D721Med (cell line): Measurements from ENCODE around the gene TTLL12.

Source experiments
- DNase-seq: peaks from one replicate; pipeline ENCODE4 v3.0.0; 2011; ENCODE audit warnings: low spot score; ENCODE audit not compliant: insufficient read length
- FAIRE-seq: peaks from 2 replicates; lab custom pipeline; 2011; peaks lifted over from hg19 to GRCh38; lab: Jason Lieb, UNC
- TF ChIP-seq, protein P1 (sequence below): IDR thresholded peaks from 2 replicates; pipeline ENCODE4 v1.5.1; 2012; ENCODE audit warnings: mild to moderate bottlenecking, control low read depth; ENCODE audit not compliant: insufficient read depth; ENCODE audit errors: missing control alignments

The TTLL12 gene

DNA sequence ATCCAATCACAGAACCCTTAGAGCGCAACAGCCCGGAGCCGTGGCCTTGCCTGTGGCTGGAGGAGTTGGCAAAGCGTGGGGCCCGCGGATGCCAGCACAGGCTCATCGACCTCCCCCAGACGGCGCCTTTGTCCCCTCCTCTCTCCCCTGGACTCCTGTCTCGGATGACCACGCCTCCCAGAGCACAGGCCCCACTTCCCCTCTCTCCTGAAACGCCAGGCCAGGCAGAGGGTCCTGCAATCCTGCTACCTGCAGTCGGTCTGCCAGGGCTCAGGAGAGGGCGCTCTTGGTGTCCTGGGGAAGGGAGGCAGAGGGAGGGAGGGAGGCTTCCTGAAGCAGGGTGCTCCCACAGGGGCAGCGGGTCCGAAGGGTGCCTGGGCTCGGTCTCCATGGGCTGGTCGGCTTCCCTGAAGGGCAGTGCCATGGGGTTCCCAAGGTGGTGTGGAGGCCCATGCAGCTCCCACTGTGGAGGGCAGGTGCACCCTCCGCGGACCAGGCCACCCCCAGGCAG lies 16.6 kb upstream of the TTLL12 start:
- TF ChIP-seq, protein P1, sequence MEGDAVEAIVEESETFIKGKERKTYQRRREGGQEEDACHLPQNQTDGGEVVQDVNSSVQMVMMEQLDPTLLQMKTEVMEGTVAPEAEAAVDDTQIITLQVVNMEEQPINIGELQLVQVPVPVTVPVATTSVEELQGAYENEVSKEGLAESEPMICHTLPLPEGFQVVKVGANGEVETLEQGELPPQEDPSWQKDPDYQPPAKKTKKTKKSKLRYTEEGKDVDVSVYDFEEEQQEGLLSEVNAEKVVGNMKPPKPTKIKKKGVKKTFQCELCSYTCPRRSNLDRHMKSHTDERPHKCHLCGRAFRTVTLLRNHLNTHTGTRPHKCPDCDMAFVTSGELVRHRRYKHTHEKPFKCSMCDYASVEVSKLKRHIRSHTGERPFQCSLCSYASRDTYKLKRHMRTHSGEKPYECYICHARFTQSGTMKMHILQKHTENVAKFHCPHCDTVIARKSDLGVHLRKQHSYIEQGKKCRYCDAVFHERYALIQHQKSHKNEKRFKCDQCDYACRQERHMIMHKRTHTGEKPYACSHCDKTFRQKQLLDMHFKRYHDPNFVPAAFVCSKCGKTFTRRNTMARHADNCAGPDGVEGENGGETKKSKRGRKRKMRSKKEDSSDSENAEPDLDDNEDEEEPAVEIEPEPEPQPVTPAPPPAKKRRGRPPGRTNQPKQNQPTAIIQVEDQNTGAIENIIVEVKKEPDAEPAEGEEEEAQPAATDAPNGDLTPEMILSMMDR = no peak
- DNase-seq = no peak

DNA sequence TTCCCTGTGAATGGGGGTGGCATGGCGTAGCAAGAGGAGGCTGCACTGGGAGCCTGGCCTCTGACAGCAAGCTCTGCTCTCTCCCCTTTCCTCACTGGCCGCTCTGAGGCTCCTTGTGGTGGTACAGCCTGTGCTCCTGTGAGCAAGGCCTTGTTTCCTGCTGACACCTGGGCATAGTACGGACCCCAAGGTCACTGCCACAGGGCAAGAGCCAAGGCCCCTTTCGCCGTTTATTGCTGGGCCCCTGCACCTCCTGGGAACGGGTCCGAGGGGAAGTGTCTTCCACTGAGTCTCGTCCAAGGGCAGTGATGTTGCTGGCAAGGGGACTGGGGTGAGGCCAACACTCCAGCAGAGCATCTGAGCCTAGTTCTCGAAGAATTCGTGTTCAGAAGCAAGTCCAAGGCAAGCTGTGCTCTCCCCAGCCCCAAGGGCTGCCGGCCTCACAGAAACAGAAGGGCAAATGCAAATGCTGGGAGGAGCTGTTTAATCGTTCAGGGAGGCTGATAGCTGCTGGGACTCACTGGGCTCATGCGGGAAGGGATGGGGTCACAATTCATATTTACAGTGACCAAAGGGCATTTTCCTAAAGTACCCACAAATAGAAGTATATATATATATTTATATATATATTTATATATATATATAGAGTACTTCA lies 15.9 kb upstream of the TTLL12 start:
- DNase-seq = no peak
- FAIRE-seq = no peak

More for the DNA sequence above, 16.6 kb upstream of the TTLL12 start:
- no peak for FAIRE-seq

DNA sequence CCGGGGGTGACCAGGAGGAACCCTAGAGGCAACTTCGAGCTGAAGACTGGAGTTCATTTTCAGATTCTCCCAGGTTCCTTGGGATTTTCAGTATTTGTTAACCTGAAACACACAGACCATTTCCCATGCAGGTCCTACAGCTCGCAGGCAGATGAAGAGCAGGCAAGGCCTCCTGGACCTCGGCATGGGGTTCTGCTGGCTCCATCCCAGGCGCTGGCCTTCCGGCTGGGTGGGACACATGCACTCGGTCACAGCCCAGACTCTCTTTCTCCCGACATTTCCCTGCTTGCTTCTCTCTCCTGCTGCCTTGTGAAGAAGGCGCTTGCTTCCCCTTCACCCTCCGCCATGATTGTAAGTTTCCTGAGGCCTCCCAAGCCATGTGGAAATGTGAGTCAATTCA lies 15.4 kb upstream of the TTLL12 start:
- TF ChIP-seq, protein P1 = no peak
- DNase-seq (no peak), FAIRE-seq (no peak)

More for the DNA sequence above, 15.9 kb upstream of the TTLL12 start:
- TF ChIP-seq, protein P1 = no peak

DNA sequence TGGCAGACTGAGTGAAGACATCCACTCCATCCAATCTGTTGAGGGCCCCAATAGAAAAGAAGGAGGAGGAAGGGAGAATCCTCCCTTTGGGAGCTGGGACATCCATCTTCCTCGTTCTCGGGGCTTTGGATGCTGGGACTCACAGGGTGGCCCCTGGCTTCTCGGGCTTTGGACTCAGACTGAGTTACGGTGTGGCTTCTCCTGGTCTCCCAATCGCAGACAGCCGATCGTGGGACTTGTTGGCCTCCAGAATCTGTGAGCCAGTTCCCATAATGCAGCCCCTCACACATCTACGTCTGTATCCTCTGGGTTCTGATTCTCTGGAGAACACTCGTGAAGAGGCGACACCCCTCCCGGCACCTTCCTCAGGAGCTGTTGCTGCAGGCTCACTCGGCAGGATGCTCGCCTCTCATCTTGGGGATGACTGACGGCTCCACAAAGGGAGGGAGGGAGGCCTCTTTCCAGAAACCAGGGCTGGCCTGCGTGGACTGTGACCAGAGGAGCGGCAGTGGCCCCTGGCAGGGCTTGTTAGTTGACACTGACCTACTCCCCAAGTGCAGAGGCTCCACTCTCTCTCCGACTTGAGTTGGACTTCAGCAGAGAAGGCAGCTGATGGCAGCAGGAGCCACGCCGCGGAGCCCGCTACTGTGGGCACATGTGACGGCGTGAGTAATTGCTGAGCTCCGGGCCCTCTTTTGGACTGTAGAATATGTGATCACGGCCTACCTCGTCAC lies 14.7 kb upstream of the TTLL12 start:
- FAIRE-seq = no peak
- DNase-seq = no peak
- TF ChIP-seq, protein P1 = no peak

DNA sequence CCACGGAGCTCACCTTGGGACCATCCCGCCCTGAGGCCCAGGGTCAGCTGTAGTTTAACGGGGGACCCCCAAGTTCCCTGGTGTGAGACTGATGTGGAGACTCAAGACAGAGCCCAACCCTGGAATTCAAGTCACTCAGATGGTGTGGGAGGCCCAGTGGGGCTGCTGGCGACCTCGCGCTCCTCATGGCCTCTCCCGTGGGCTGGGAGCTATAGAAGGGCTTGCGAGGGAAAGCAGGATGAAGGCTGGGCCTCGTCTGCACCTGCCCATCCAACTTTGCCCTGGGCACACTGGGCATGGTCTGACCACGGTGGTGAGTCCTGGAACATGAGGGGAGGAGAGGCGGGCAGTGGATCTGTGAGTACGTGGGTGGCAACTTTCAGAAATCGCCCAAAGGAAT lies 13.6 kb upstream of the TTLL12 start:
- DNase-seq (no peak), FAIRE-seq (no peak)
- TF ChIP-seq, protein P1 = no peak

DNA sequence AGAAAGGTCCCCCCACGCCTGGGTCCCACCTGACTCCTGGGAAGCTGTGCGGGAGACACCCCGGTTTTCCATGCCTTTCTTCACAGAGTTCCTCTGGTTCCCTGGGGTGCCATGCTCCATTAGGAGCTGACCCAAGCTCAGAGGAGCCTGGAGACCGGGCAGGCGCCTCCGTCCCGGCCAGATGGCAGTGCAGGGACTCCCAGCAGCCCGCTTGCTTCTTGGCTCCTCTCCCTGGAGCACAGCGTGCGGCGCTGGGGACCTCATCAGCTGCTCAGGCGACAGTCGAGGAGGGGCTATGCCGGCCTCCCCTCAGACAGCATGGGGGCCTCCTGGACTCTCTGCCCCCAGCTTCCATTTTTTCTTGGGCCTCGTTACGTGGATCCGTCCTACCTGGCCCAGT lies 13.1 kb upstream of the TTLL12 start:
- TF ChIP-seq, protein P1 = no peak
- FAIRE-seq (no peak), DNase-seq (no peak)

DNA sequence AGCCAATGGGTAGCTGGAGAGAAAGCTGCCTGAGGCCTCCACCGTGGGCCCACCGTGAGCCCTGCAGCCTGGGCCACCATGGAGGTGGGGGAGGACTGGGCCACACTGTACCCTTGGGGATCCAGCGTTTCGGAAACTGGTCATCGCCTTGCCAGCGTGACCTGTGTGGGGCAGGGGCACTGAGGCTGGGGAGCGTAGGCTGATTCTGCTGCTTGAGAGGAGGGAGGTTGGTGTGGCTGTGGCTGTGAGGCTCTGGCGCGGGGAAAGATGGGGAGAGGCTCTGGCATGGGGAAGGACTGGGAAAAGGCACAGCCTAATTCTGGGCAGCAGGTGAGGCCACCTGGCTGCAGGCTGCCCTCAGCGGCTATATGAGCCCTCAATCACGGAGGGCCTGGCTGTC lies 12.6 kb upstream of the TTLL12 start:
- TF ChIP-seq, protein P1 = no peak
- DNase-seq (no peak), FAIRE-seq (no peak)
